ENCODE data around the gene SRD5A1. TPM values are rescaled to one million over a fixed set of nuclear protein-coding genes. Genes with fewer than 3 reads are reported as not detected.

Gene SRD5A1
- total and polyA plus RNA-seq, 8 donors = 3.0 to 8.2 (median 6.5) TPM

GRCh38 chr5:6700685-6701355 is 67.6 kb downstream of the SRD5A1 start:
- Histone ChIP-seq H3K27me3 (peaks cover 0 to 17% (median 2%) of the 10 kb centered on the region in 4 donors), H3K4me3 (no peak overlapping the region), H3K9me3 (no peaks in the 10 kb centered on the region), H3K36me3 (no peaks in the 10 kb centered on the region), H3K4me1 (no peaks in the 10 kb centered on the region), H3K27ac (no peak overlapping the region)
- intact Hi-C loops (cut with DNase I) = no loop called here
- WGBS, 2 donors = 56 to 74% methylated on average over 12 of the region's 12 CpGs
- DNase-seq = no peak
- no peak for TF ChIP-seq CTCF (IDR thresholded peaks at IDR 0.05)
- no peak for ATAC-seq
- FAIRE-seq = no peak

GRCh38 chr5:6701491-6701890 is 68.3 kb downstream of the SRD5A1 start:
- FAIRE-seq (no peak), ATAC-seq (no peak), DNase-seq (no peak)
- no peak overlapping the region for H3K27ac ChIP-seq
- intact Hi-C loops (cut with DNase I) = no loop called here
- no peak overlapping the region for H3K4me3 ChIP-seq
- no peaks in the 10 kb centered on the region for H3K4me1 ChIP-seq
- H3K27me3 ChIP-seq = peaks cover 0 to 17% (median 2%) of the 10 kb centered on the region in 4 donors
- no peak for TF ChIP-seq CTCF (IDR thresholded peaks at IDR 0.05)
- no peaks in the 10 kb centered on the region for H3K36me3 ChIP-seq
- no peaks in the 10 kb centered on the region for H3K9me3 ChIP-seq
- 66% methylated on average over 12 of the region's 12 CpGs for WGBS, 2 donors

- ATAC-seq = no peak
- 83 to 94% methylated on average over 6 of the region's 6 CpGs for WGBS, 2 donors
- Histone ChIP-seq H3K4me1 (no peaks in the 10 kb centered on the region), H3K36me3 (no peaks in the 10 kb centered on the region), H3K9me3 (no peaks in the 10 kb centered on the region), H3K27ac (no peak overlapping the region), H3K27me3 (peaks cover 0 to 8% (median under 1%) of the 10 kb centered on the region in 4 donors), H3K4me3 (no peak overlapping the region)
- no peak for DNase-seq
- intact Hi-C loops (cut with DNase I) = no loop called here
- FAIRE-seq = no peak
- no peak for TF ChIP-seq CTCF (IDR thresholded peaks at IDR 0.05)
Measured at GRCh38 chr5:6702633-6703032, 69.4 kb downstream of the SRD5A1 start.

- Histone ChIP-seq H3K27ac (peak overlapping the region; percentile 1 to 67 (median 54)), H3K4me3 (no peak overlapping the region), H3K27me3 (no peaks in the 10 kb centered on the region), H3K9me3 (no peaks in the 10 kb centered on the region), H3K4me1 (no peaks in the 10 kb centered on the region), H3K36me3 (no peaks in the 10 kb centered on the region)
- ATAC-seq (no peak), FAIRE-seq (no peak), DNase-seq (no peak)
- WGBS, 2 donors = 64 to 80% methylated on average over 6 of the region's 6 CpGs
- intact Hi-C loops (cut with DNase I) = no loop called here
- no peak for TF ChIP-seq CTCF (IDR thresholded peaks at IDR 0.05)
Measured at GRCh38 chr5:6703806-6704205, 70.6 kb downstream of the SRD5A1 start.

GRCh38 chr5:6704361-6704851 is 71.2 kb downstream of the SRD5A1 start:
- Histone ChIP-seq H3K36me3 (no peaks in the 10 kb centered on the region), H3K27me3 (no peaks in the 10 kb centered on the region), H3K9me3 (no peaks in the 10 kb centered on the region), H3K4me3 (no peak overlapping the region), H3K4me1 (no peaks in the 10 kb centered on the region), H3K27ac (peak overlapping the region; percentile 41 to 67 (median 60))
- peak in 2 of 6 donors; percentile 40 to 45 for DNase-seq
- no peak for FAIRE-seq
- TF ChIP-seq CTCF (IDR thresholded peaks at IDR 0.05) = no peak
- intact Hi-C loops (cut with DNase I) = no loop called here
- 47 to 53% methylated on average over 11 of the region's 11 CpGs for WGBS, 2 donors
- peak; percentile 53 to 92 (median 78) for ATAC-seq

Measured in pancreas (tissue), 10 donors.